GM12878 (cell line): ENCODE measurements around the gene ARID3A. TPM values are rescaled to one million over a fixed set of nuclear protein-coding genes. Genes with fewer than 3 reads are reported as not detected.

ENCODE experiments used
- ATAC-seq: fragments of 200-7000 bp; cut with Tn5 transposase; 3 replicates; pipeline ENCODE4 v1.9.1; 2020; ENCODE audit warnings: mild to moderate bottlenecking, moderate library complexity
- BruUV-seq: library from RNA; stranded (reverse); fragments of 400-500 nt; replicated peaks from 2 replicates; lab custom pipeline; 2021; lab: Mats Ljungman, UMichigan
- CTCF ChIA-PET: fragments of 300-600 bp; sonication (Branson Sonifier 250); formaldehyde crosslinking; extraction: SDS; loops from one replicate; lab custom pipeline; 2021; ENCODE audit warnings: inconsistent platforms; lab: Yijun Ruan, JAX
- POLR2A ChIA-PET: fragments of 350-600 bp; formaldehyde crosslinking; extraction: SDS; loops from one replicate; lab custom pipeline; 2021; ENCODE audit warnings: inconsistent platforms; lab: Charles Lee
- RAD21 ChIA-PET: fragments of 300-600 bp; sonication (Branson Sonifier 250); formaldehyde crosslinking; loops from one replicate; lab custom pipeline; 2023; ENCODE audit warnings: antibody characterized with exemption; ENCODE audit not compliant: unreplicated experiment; lab: Charles Lee
- SMC1A ChIA-PET: fragments of 300-600 bp; sonication (Branson Sonifier 250); formaldehyde crosslinking; loops from one replicate; lab custom pipeline; 2023; ENCODE audit not compliant: unreplicated experiment, uncharacterized antibody; lab: Charles Lee
- DNase-seq: peaks from one replicate; pipeline ENCODE4 v3.0.0-alpha.2; 2011; ENCODE audit warnings: low read depth, low spot score
- FAIRE-seq: peaks from 3 replicates; lab custom pipeline; 2011; peaks lifted over from hg19 to GRCh38; lab: Jason Lieb, UNC
- H2AFZ ChIP-seq: 2 replicates; pipeline ENCODE4 v1.6.0; 2011; ENCODE audit warnings: low read depth, low read length, control low read depth; ENCODE audit not compliant: control insufficient read depth
- H3K27ac ChIP-seq: 2 replicates; pipeline ENCODE4 v1.5.1; 2011; ENCODE audit warnings: control low read depth; ENCODE audit not compliant: control insufficient read depth, insufficient read depth
- H3K27me3 ChIP-seq, 2 experiments: replicated peaks in 1 of 2; 2 replicates each; pipeline versions ENCODE4 v1.6.0 to v1.6.1; 2011; ENCODE audit warnings: low read length in 1 of 2; ENCODE audit not compliant: control insufficient read depth in 2 of 2, insufficient read depth in 2 of 2
- H3K36me3 ChIP-seq, 2 experiments: 2 replicates each; pipeline ENCODE4 v1.5.1; 2011; ENCODE audit warnings: low read length in 1 of 2; ENCODE audit not compliant: control insufficient read depth in 2 of 2, insufficient read depth in 2 of 2
- H3K4me1 ChIP-seq: 2 replicates; pipeline ENCODE4 v1.6.1; 2011; ENCODE audit warnings: mild to moderate bottlenecking, low read length, moderate library complexity, mixed read lengths; ENCODE audit not compliant: control insufficient read depth, insufficient read depth
- H3K4me2 ChIP-seq: 2 replicates; pipeline ENCODE4 v1.6.0; 2011; ENCODE audit warnings: control low read depth; ENCODE audit not compliant: control insufficient read depth, insufficient read depth
- H3K4me3 ChIP-seq: fragments of 200-600 bp; sonication (generic); 2 replicates; pipeline ENCODE4 v1.5.1; 2016
- H3K79me2 ChIP-seq: 2 replicates; pipeline ENCODE4 v1.6.0; 2011; ENCODE audit warnings: low read length; ENCODE audit not compliant: control insufficient read depth, insufficient read depth
- H3K9ac ChIP-seq: 2 replicates; pipeline ENCODE4 v1.8.0; 2011; ENCODE audit warnings: low read length, control low read depth, mixed read lengths; ENCODE audit not compliant: control insufficient read depth, insufficient read depth
- H3K9me3 ChIP-seq: replicated peaks from 3 replicates; pipeline ENCODE4 v1.5.1; 2011; ENCODE audit warnings: mild to moderate bottlenecking, low read length; ENCODE audit not compliant: control insufficient read depth, insufficient read depth
- H4K20me1 ChIP-seq: 2 replicates; pipeline ENCODE4 v1.6.0; 2011; ENCODE audit not compliant: control insufficient read depth, insufficient read depth
- HCFC1 ChIP-seq: fragments of 150-350 bp; IDR thresholded peaks from 2 replicates; pipeline ENCODE4 v1.6.1; 2014; ENCODE audit warnings: low read length
- NBN ChIP-seq: fragments of 450-650 bp; IDR thresholded peaks from 2 replicates; pipeline ENCODE4 v1.6.1; 2016
- POLR2A ChIP-seq: IDR thresholded peaks from 2 replicates; pipeline ENCODE4 v1.6.1; 2011; ENCODE audit warnings: low read depth, mild to moderate bottlenecking, low read length
- RAD21 ChIP-seq: IDR thresholded peaks from 2 replicates; pipeline ENCODE4 v1.6.1; 2011; ENCODE audit warnings: mild to moderate bottlenecking, low read depth, low read length, moderate library complexity; ENCODE audit not compliant: insufficient read depth
- WGBS: methylation state at CpG from one replicate; pipeline ENCODE4 v1.1.6; 2016; ENCODE audit warnings: low lambda C conversion rate; ENCODE audit not compliant: insufficient replicate concordance, insufficient coverage; ENCODE audit errors: missing lambda C conversion rate; 5-methylcytosine and 5-hydroxymethylcytosine counted together
- in situ Hi-C: fragments of 300-500 bp; cut with MboI; formaldehyde crosslinking; loops from 9 replicates; pipeline ENCODE4 v1.14.3; 2018; ENCODE audit warnings: mixed read lengths
- intact Hi-C: fragments of 100-400 bp; cut with micrococcal nuclease; formaldehyde crosslinking; loops from one replicate; pipeline ENCODE4 v1.14.2; 2022; ENCODE audit not compliant: unreplicated experiment
- polyA plus RNA-seq, 11 experiments: library from polyadenylated mRNA; depleted of rRNA in 4 of 11; unstranded in 6 of 11; stranded (reverse) in 5 of 11; fragments of >200 nt; fragmentation: Nextera tagmentation in 4 of 11; fragmentation: Illumina TruSeq in 1 of 11; extraction: Ambion mirVana in 4 of 11; extraction: Trizol in 1 of 11; gene quantifications; 1 replicate in 1 of 11; 2 replicates in 10 of 11; pipeline versions ENCODE4 v1.2.1 to v1.2.3, GENCODE V29; 2011 to 2016; ENCODE audit warnings: inconsistent platforms in 2 of 11, missing spikeins in 2 of 11, low read depth in 1 of 11
- total RNA-seq, 4 experiments: library from RNA; depleted of rRNA in 3 of 4; stranded (reverse); fragments of >200 nt in 3 of 4; fragmentation: Illumina TruSeq in 1 of 4; extraction: Trizol in 1 of 4; gene quantifications; 2 replicates each; pipeline versions ENCODE4 v1.2.1 to v1.2.3, GENCODE V29; 2013 to 2021
- TF ChIP-seq, protein P1 (sequence below): fragments of 450-650 bp; IDR thresholded peaks from 2 replicates; pipeline ENCODE4 v1.6.1; 2014; ENCODE audit warnings: mild to moderate bottlenecking

The ARID3A gene
- total and polyA plus RNA-seq, 10 of the 15 experiments (the other 5 are each of a cell fraction or from before 2014, with no cell fraction given): 0.76 to 70.0 (median 16.7) TPM

DNA sequence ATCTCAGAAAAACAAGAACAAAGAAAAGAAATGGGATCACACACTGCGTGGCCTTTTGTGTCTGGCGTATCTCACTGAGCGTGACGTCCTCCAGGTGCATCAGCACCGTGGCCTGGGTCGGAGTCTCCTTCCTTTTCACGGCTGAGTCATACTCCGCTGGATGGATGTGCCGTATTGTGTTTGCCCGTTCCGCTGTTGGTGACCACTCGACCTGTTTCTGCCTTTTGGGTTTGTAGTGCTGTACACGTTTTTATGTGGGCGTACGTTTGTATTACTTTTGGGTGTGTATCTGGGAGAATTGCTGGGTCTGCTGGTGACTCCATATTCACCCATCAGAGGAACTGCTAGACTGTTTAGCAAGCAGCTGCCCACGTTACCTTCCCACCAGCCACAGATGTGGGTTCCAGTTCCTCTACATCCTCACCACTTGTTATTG lies 11.4 kb downstream of the ARID3A start (continued):
- TF ChIP-seq, protein P1, sequence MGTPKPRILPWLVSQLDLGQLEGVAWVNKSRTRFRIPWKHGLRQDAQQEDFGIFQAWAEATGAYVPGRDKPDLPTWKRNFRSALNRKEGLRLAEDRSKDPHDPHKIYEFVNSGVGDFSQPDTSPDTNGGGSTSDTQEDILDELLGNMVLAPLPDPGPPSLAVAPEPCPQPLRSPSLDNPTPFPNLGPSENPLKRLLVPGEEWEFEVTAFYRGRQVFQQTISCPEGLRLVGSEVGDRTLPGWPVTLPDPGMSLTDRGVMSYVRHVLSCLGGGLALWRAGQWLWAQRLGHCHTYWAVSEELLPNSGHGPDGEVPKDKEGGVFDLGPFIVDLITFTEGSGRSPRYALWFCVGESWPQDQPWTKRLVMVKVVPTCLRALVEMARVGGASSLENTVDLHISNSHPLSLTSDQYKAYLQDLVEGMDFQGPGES: no peak
- TF ChIP-seq NBN: 0 out of 2 replicates have a peak, but pooled peaks have one; percentile 45

DNA sequence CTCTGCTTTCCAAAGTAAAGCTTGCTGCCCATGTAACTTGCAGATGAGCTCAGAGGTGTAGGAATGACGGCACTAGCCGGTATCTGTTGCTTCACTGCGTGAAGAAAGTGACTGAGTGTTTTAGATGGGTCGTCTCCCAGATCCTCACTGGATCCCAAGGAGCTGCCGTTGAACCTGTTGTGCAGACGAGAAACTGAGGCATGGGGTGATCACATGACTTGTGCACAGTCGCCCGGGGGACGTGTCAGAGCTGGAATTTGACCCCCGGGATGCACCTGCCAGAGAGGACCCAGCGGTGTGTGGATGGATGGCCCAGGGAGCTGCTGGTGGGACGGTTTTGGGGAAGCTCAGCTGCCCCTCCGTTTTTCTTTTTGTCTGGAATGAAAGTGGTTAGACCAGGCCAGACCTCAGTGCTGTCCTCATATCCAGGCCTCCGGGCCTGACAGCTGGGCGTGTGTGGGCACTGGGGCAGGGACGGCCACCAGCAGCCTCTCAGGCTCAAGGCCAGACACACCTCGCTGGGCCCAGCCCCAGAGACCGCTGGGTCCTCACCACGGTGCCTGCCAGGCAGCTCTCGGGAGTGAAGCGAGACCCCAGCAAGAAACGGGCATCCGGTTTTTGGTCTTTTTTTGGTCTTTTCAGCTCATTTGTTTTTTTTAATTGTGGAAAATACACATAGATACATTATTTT lies 12.5 kb downstream of the ARID3A start:
- BruUV-seq: no TSS peak
- Histone ChIP-seq H3K27me3 (no peaks in the 10 kb centered on the region), H4K20me1 (no peaks in the 10 kb centered on the region; the same call in 1 of the 2 replicates), H3K27ac (no peak overlapping the region), H3K79me2 (peaks cover 76% of the 10 kb centered on the region), H3K4me3 (no peak overlapping the region), H3K9me3 (peaks cover 4% of the 10 kb centered on the region), H3K9ac (no peak overlapping the region), H2AFZ (no peak overlapping the region), H3K4me2 (no peak overlapping the region), H3K36me3 (peaks cover 29 to 37% of the 10 kb centered on the region in 2 experiments), H3K4me1 (peaks cover 12% of the 10 kb centered on the region)
- ChIA-PET CTCF (interaction anchor here (0.6 to 1.2 kb wide), 3 partner anchors 15 to 44 kb away, joined by 3 read pairs; no protein-coding TSS in a partner anchor), SMC1A (interaction anchor here (1.0 to 1.4 kb wide), 3 partner anchors 15 to 46 kb away, joined by 3 to 5 read pairs (median 3); partner anchors contain the start of gene WDR18), RAD21 (interaction anchor here (0.7 to 0.9 kb wide), 3 partner anchors 14 to 276 kb away, joined by 3 read pairs; no protein-coding TSS in a partner anchor), POLR2A (interaction anchor here (0.6 to 1.0 kb wide), 6 partner anchors 14 to 105 kb away, joined by 3 to 8 read pairs (median 3); partner anchors contain the start of gene WDR18)
- TF ChIP-seq POLR2A (peak; percentile 36), HCFC1 (no peak), RAD21 (no peak)
- ATAC-seq (no peak), DNase-seq (no peak), FAIRE-seq (no peak)
- 90% methylated on average over 23 of the region's 23 CpGs for WGBS
- intact Hi-C loops: no loop called here
- in situ Hi-C loops: no loop called here
